ENCODE data around the gene TXLNG.

TXLNG gene

GRCh38 chrX:16874458-16875095 lies 88.3 kb downstream of the TXLNG start:
- no peak for DNase-seq

DNA sequence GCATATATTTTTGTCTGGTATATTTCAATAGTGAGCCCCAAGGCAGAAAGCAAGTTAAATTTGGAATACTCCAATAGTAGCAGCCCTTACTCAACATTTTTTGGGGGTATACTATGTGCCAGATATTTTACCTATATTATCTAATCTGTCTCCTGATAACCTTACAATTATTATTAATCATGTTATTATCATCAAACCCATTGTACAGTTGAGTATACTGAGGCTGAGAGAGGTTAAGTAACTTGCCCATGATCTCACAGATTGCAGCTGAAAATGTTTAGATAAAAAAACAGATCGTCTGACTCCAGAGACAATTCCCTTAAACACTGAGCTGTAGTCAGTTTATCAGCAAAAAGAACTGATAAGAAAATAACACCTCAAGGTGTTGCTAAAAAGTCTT lies 90.4 kb downstream of the TXLNG start:
- no peak for DNase-seq

DNA sequence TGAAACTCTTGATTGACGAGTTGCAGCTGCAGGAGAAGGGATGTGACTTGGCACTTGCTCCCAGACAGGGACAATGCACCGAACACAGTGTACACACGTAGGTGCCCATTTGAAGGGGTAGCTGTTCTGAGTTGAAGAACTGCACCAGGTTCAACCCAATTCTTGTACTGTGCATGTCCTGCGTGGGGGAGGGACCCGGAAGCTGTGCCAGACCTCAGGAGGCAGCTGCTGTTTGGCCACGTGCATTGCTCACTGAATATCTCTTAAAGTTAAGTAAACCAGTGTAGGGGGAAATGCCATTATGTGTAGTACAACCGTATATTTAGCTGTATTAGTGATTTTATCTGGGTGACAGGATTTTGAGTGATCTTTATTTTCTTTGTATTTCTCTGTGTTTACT lies 95.9 kb downstream of the TXLNG start:
- no peak for DNase-seq

DNA sequence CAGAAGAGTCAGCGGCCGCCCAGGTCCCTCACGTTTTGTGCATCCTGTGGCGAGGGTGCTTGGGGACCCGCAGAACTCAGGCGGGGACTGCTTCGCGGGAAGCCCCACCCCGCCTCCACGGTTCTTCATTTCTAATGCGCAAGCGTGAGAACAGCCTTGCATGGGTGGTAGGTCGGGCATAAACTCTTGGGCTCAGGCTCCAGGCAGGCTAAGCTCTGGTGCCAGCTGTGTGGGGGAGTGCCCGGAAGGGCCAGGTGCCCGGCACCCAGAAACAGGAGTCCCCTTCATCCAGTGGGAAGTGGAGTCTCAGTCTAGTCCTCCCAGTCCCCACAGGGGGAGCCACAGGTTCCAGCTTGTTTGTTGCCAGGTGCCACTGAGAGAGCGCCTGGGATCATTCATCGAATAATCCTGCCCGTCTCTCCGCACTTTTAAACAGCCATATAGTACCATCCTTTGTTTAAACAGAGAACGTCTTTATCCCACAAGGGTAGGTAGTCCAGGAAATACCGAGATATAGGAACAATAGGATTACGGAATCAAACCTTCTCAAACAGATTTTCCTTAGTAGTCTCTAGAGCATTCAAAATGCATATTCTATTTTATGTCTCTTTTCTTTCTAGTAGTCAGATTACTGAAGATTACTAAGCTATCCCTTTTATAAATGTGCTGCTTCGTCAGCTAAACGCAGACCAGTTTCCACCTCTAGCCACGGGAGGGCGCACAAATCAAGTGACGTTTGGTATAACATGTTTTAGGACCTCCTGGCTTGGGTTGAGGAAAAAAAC lies 96.6 kb downstream of the TXLNG start:
- DNase-seq: peak; percentile 10

DNA sequence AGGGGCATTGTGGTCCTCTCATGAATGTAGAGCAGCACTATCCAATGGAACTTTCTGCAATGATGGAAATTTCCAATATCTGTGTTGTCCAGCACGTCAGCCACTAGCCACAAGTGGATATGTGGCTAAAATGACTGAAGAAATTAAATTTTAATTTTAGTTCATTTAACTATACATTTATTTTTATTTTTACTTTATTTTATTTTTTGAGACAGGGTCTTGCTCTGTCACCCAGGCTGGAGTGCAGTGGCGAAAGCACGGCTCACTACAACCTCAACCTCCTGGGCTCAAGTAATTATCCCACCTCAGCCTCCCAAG lies 97.2 kb downstream of the TXLNG start:
- no peak for DNase-seq

- DNase-seq: no peak
Measured at GRCh38 chrX:16885628-16886027, 99.4 kb downstream of the TXLNG start.

- peak; percentile 37 for DNase-seq
Measured at GRCh38 chrX:16892504-16893362, 106.5 kb downstream of the TXLNG start.

All from NCI-H1436 treated with DMSO at 0.1 percent for 48 hours (cell line).